ENCODE results near the gene LARP7.

GRCh38 chr4:112636688-112637551 is at the start of gene LARP7, which contains the start of gene ZGRF1:
- TF ChIP-seq, protein P1, sequence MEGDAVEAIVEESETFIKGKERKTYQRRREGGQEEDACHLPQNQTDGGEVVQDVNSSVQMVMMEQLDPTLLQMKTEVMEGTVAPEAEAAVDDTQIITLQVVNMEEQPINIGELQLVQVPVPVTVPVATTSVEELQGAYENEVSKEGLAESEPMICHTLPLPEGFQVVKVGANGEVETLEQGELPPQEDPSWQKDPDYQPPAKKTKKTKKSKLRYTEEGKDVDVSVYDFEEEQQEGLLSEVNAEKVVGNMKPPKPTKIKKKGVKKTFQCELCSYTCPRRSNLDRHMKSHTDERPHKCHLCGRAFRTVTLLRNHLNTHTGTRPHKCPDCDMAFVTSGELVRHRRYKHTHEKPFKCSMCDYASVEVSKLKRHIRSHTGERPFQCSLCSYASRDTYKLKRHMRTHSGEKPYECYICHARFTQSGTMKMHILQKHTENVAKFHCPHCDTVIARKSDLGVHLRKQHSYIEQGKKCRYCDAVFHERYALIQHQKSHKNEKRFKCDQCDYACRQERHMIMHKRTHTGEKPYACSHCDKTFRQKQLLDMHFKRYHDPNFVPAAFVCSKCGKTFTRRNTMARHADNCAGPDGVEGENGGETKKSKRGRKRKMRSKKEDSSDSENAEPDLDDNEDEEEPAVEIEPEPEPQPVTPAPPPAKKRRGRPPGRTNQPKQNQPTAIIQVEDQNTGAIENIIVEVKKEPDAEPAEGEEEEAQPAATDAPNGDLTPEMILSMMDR (IDR thresholded peaks at IDR 0.05), result peak; percentile 85
- no peak for TF ChIP-seq ZFX (IDR thresholded peaks at IDR 0.05; ENCODE audit: borderline replicate concordance)
